H9 (cell line): ENCODE results near the gene MT2A. TPM values are rescaled to one million over a fixed set of nuclear protein-coding genes. Genes with fewer than 3 reads are reported as not detected.

Source experiments
- DNase-seq: peaks from one replicate; pipeline ENCODE4 v3.0.0-alpha.2; 2017
- H2AFZ ChIP-seq: one replicate; pipeline ENCODE4 v1.6.1; 2013; ENCODE audit warnings: mild to moderate bottlenecking, low read length, control low read depth, moderate library complexity
- H2AK5ac ChIP-seq: 2 replicates; pipeline ENCODE4 v1.6.1; 2013; ENCODE audit warnings: low read length, control low read depth, mixed read lengths; ENCODE audit not compliant: insufficient read length
- H2BK120ac ChIP-seq: one replicate; pipeline ENCODE4 v1.6.1; 2013; ENCODE audit warnings: low read depth, mild to moderate bottlenecking, low read length, control low read depth, inconsistent platforms; ENCODE audit not compliant: poor library complexity, severe bottlenecking
- H2BK12ac ChIP-seq: 2 replicates; pipeline ENCODE4 v1.6.1; 2013; ENCODE audit warnings: low read length, control low read depth, mixed read lengths, low read depth; ENCODE audit not compliant: insufficient read length
- H2BK15ac ChIP-seq: 2 replicates; pipeline ENCODE4 v1.6.1; 2013; ENCODE audit warnings: low read depth, low read length, control low read depth
- H2BK20ac ChIP-seq: one replicate; pipeline ENCODE4 v1.6.1; 2013; ENCODE audit warnings: low read depth, mild to moderate bottlenecking, low read length, control low read depth, inconsistent platforms; ENCODE audit not compliant: poor library complexity, severe bottlenecking
- H2BK5ac ChIP-seq: 2 replicates; pipeline ENCODE4 v1.6.1; 2013; ENCODE audit warnings: low read length, control low read depth, mixed read lengths; ENCODE audit not compliant: insufficient read length
- H3K14ac ChIP-seq: 2 replicates; pipeline ENCODE4 v1.6.1; 2013; ENCODE audit warnings: low read length, control low read depth; ENCODE audit not compliant: insufficient read depth
- H3K18ac ChIP-seq: 2 replicates; pipeline ENCODE4 v1.6.1; 2013; ENCODE audit warnings: low read depth, mild to moderate bottlenecking, mixed read lengths, low read length, control low read depth; ENCODE audit not compliant: insufficient read length
- H3K23ac ChIP-seq: 2 replicates; pipeline ENCODE4 v1.6.1; 2013; ENCODE audit warnings: low read length, control low read depth, mixed read lengths, low read depth; ENCODE audit not compliant: insufficient read length
- H3K23me2 ChIP-seq: 2 replicates; pipeline ENCODE4 v1.6.1; 2013; ENCODE audit warnings: low read depth, mild to moderate bottlenecking, mixed read lengths, low read length, control low read depth; ENCODE audit not compliant: insufficient read length, poor library complexity, severe bottlenecking
- H3K27ac ChIP-seq: 2 replicates; pipeline ENCODE4 v1.5.1; 2013; ENCODE audit warnings: low read length, control low read depth, mixed read lengths, low read depth; ENCODE audit not compliant: insufficient read length
- H3K27me3 ChIP-seq: 2 replicates; pipeline ENCODE4 v1.6.1; 2013; ENCODE audit warnings: low read length, control low read depth, inconsistent platforms; ENCODE audit not compliant: insufficient read depth
- H3K4ac ChIP-seq: 2 replicates; pipeline ENCODE4 v1.6.1; 2013; ENCODE audit warnings: low read depth, mild to moderate bottlenecking, control low read depth, inconsistent platforms, low read length, moderate library complexity
- H3K4me1 ChIP-seq: 2 replicates; pipeline ENCODE4 v1.6.1; 2013; ENCODE audit warnings: low read length, control low read depth, inconsistent platforms; ENCODE audit not compliant: insufficient read depth
- H3K4me2 ChIP-seq: 2 replicates; pipeline ENCODE4 v1.6.1; 2013; ENCODE audit warnings: low read length, control low read depth, mixed read lengths; ENCODE audit not compliant: insufficient read length, insufficient read depth
- H3K56ac ChIP-seq: 2 replicates; pipeline ENCODE4 v1.6.1; 2013; ENCODE audit warnings: low read depth, mild to moderate bottlenecking, mixed read lengths, low read length, control low read depth; ENCODE audit not compliant: insufficient read length
- H3K79me1 ChIP-seq: 2 replicates; pipeline ENCODE4 v1.6.1; 2013; ENCODE audit warnings: low read depth, mild to moderate bottlenecking, moderate library complexity, low read length, control low read depth, inconsistent platforms; ENCODE audit not compliant: insufficient read depth, poor library complexity, severe bottlenecking
- H3K79me2 ChIP-seq: 2 replicates; pipeline ENCODE4 v1.6.1; 2013; ENCODE audit warnings: low read length, control low read depth, inconsistent platforms; ENCODE audit not compliant: insufficient read depth
- H3K9ac ChIP-seq: 2 replicates; pipeline ENCODE4 v1.6.1; 2013; ENCODE audit warnings: low read length, control low read depth, mixed read lengths; ENCODE audit not compliant: insufficient read length; ENCODE audit errors: extremely low read depth
- H3K9me3 ChIP-seq: one replicate; pipeline ENCODE4 v1.6.1; 2013; ENCODE audit warnings: low read depth, low read length, inconsistent platforms; ENCODE audit not compliant: control insufficient read depth
- H3T11ph ChIP-seq: one replicate; pipeline ENCODE4 v1.6.1; 2013; ENCODE audit warnings: mild to moderate bottlenecking, low read length, control low read depth, inconsistent platforms
- H4K20me1 ChIP-seq: one replicate; pipeline ENCODE4 v1.6.1; 2013; ENCODE audit not compliant: control insufficient read depth, insufficient read length, insufficient read depth
- H4K5ac ChIP-seq: 2 replicates; pipeline ENCODE4 v1.6.1; 2013; ENCODE audit warnings: low read depth, mild to moderate bottlenecking, mixed read lengths, low read length, control low read depth; ENCODE audit not compliant: insufficient read length
- H4K8ac ChIP-seq: replicated peaks from 2 replicates; pipeline ENCODE4 v1.6.1; 2013; ENCODE audit warnings: low read length, control low read depth, mixed read lengths, low read depth; ENCODE audit not compliant: insufficient read length
- H4K91ac ChIP-seq: 2 replicates; pipeline ENCODE4 v1.6.1; 2013; ENCODE audit warnings: low read depth, mild to moderate bottlenecking, moderate library complexity, mixed read lengths, low read length, control low read depth; ENCODE audit not compliant: insufficient read length
- H3K27ac Mint-ChIP-seq, 3 experiments: 2 replicates in 2 of 3; 3 replicates in 1 of 3; pipeline ENCODE4 v1.8.0; 2020 to 2021; ENCODE audit warnings: mixed read lengths in 3 of 3, mild to moderate bottlenecking in 1 of 3, moderate library complexity in 1 of 3
- H3K27me3 Mint-ChIP-seq: 2 replicates; pipeline ENCODE4 v1.8.0; 2021; ENCODE audit warnings: low read depth, mild to moderate bottlenecking, moderate library complexity, mixed read lengths
- H3K36me3 Mint-ChIP-seq, 3 experiments: 2 replicates in 2 of 3; 3 replicates in 1 of 3; pipeline ENCODE4 v1.8.0; 2020 to 2021; ENCODE audit warnings: low read depth in 3 of 3, mixed read lengths in 3 of 3; ENCODE audit not compliant: insufficient read depth in 1 of 3
- H3K4me1 Mint-ChIP-seq, 2 experiments: 2 replicates each; pipeline ENCODE4 v1.8.0; 2020; ENCODE audit warnings: mixed read lengths in 2 of 2
- H3K4me3 Mint-ChIP-seq, 2 experiments: 2 replicates in 1 of 2; 3 replicates in 1 of 2; pipeline ENCODE4 v1.8.0; 2020 to 2021; ENCODE audit warnings: mild to moderate bottlenecking in 2 of 2, mixed read lengths in 2 of 2, moderate library complexity in 1 of 2
- H3K9me3 Mint-ChIP-seq, 2 experiments: 2 replicates in 1 of 2; 3 replicates in 1 of 2; pipeline ENCODE4 v1.8.0; 2020; ENCODE audit warnings: mild to moderate bottlenecking in 2 of 2, mixed read lengths in 2 of 2, moderate library complexity in 1 of 2
- WGBS: extraction: QIAGEN DNeasy Blood & Tissue Kit; methylation state at CpG from one replicate; pipeline ENCODE4 v1.1.7; 2013; ENCODE audit warnings: missing lambda C conversion rate, low lambda C conversion rate, mixed read lengths; ENCODE audit not compliant: insufficient read length; ENCODE audit errors: extremely low coverage; 5-methylcytosine and 5-hydroxymethylcytosine counted together
- total RNA-seq: library from RNA; stranded (reverse); gene quantifications from 2 replicates; pipeline ENCODE4 v1.2.1, GENCODE V29; 2021
- TF ChIP-seq, protein P1 (sequence below): fragments of 200-600 bp; sonication (generic); conservative IDR thresholded peaks from 3 replicates; pipeline ENCODE4 v1.8.0; 2021; ENCODE audit warnings: antibody characterized with exemption, mild to moderate bottlenecking

The MT2A gene
- total RNA-seq, 1 experiment from 2014 or later: 63.1 TPM

DNA sequence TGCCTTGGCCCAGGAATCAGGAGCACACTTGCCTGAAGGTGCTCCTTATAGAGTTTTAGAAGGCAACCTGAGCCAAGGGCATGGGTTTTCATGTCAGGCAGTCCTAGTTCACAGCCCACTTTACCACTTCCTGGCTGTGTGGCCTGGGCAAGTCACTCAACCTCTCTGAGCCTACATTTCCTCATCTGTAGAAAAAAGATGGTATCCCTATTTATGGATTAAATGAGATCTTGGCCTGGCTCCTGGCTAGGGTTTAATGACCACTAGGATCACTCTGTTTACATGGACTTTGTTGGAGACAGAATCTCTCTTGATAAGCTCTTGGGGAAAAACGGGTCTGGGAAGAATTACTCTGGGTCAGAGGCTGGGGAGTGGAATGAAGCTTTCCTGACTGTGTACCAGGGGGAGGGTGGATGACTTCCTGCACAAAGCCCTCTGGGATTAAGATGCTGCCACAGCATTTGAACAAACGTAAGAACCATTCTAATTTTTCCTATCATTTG is 2.3 kb downstream of the MT2A start:
- Histone ChIP-seq H3K9ac (no peak overlapping the region), H4K91ac (no peak overlapping the region), H3K9me3 (no peaks in the 10 kb centered on the region), H3K14ac (no peak overlapping the region), H3K18ac (no peak overlapping the region), H4K8ac (no peak overlapping the region), H3K4ac (no peak overlapping the region), H3K56ac (no peak overlapping the region), H4K20me1 (no peaks in the 10 kb centered on the region), H3T11ph (no peak overlapping the region), H2BK5ac (no peak overlapping the region), H3K79me1 (no peaks in the 10 kb centered on the region), H3K27ac (no peak overlapping the region), H3K4me2 (no peak overlapping the region), H2BK15ac (no peak overlapping the region), H3K79me2 (no peaks in the 10 kb centered on the region), H2AFZ (no peak overlapping the region), H3K27me3 (peaks cover 21% of the 10 kb centered on the region; the same call in 1 of the 2 replicates), H3K23me2 (peaks cover 8% of the 10 kb centered on the region), H4K5ac (no peak overlapping the region), H2BK120ac (no peak overlapping the region), H2BK20ac (no peak overlapping the region), H2BK12ac (no peak overlapping the region), H3K4me1 (peaks cover 6% of the 10 kb centered on the region; the same call in 1 of the 2 replicates), H3K23ac (no peak overlapping the region), H2AK5ac (no peak overlapping the region)
- peaks cover 77% of the 10 kb centered on the region for H3K27me3 Mint-ChIP-seq
- DNase-seq: no peak
- no peaks in the 10 kb centered on the region for H3K36me3 Mint-ChIP-seq
- peaks cover 29 to 40% of the 10 kb centered on the region in 2 experiments for H3K4me1 Mint-ChIP-seq
- no peak overlapping the region for H3K27ac Mint-ChIP-seq
- no peaks in the 10 kb centered on the region for H3K9me3 Mint-ChIP-seq
- WGBS: no CpG with 5 or more reads among the region's 2 CpGs
- no peak overlapping the region for H3K4me3 Mint-ChIP-seq
- TF ChIP-seq, protein P1, sequence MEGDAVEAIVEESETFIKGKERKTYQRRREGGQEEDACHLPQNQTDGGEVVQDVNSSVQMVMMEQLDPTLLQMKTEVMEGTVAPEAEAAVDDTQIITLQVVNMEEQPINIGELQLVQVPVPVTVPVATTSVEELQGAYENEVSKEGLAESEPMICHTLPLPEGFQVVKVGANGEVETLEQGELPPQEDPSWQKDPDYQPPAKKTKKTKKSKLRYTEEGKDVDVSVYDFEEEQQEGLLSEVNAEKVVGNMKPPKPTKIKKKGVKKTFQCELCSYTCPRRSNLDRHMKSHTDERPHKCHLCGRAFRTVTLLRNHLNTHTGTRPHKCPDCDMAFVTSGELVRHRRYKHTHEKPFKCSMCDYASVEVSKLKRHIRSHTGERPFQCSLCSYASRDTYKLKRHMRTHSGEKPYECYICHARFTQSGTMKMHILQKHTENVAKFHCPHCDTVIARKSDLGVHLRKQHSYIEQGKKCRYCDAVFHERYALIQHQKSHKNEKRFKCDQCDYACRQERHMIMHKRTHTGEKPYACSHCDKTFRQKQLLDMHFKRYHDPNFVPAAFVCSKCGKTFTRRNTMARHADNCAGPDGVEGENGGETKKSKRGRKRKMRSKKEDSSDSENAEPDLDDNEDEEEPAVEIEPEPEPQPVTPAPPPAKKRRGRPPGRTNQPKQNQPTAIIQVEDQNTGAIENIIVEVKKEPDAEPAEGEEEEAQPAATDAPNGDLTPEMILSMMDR: no peak
